Activated CD4-positive, alpha-beta T cell treated with anti-CD3 and anti-CD28 coated beads for 1 hour (primary cell): ENCODE results near the gene EEF1AKMT1.
"Not testable (repeated sequence)": the region's sequence is repeated elsewhere in the genome, so short reads cannot be mapped to it uniquely, and the experiment has no call there.

Experiments used
- DNase-seq: peaks from one replicate; pipeline ENCODE4 v3.0.0-alpha.2; 2020

EEF1AKMT1 gene

GRCh38 chr13:20776751-20777150 lies 3.0 kb upstream of the EEF1AKMT1 start:
- DNase-seq, result no peak

DNA sequence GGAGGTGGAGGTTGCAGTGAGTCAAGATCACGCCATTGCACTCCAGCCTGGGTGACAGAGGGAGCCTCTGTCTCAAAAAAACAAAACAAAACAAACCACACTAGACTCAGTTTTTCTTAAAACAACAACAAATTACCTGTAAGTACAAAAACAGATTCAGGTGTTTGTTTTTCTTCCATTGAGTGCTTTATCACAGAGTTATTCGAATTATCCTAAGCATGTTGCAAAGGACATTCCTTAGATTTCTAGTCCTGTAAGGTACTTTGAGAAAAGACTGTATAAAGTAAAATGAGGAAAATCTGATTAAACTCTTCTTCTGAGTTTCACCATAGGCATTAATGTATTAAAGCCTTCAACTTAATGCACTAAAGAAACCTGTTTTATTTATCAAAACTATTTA lies 2.2 kb upstream of the EEF1AKMT1 start:
- DNase-seq, result no peak

GRCh38 chr13:20774746-20775145 lies 985 bp upstream of the EEF1AKMT1 start:
- no peak for DNase-seq

DNA sequence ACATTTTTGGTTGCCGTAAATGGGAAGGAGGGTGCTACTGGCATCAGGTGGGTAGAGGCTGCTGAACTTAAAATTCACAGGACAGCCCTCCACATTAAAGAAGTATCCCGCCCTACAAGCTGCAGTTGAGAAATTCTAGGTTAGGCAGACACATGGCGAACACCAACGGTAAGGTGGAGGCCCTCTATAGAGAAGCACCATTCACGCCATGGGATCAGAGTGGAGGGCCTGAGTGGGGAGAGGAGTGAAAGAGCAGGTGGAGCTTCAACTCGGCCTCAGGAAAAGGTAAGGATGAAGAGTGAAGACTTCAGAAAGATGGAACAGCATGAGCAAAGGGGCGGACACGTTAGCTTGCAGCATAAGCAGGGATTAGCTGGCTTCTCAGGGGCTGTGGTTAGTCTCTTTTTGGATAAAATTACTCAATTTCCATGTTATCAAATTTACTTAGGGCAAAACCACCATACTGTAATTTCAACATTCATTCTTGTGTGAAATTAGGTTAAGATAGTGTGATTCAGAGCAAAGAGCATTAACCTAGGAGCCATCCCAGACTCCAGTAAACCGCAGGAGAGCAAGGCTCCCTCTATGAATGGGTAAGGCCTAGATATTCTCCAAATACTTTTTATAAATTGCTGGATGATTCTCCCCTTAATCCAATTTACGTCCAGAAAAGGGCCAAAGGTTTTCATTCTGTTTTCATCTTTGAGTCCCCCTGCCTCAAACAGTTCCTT lies 1.2 kb downstream of the EEF1AKMT1 start:
- DNase-seq, result no peak

DNA sequence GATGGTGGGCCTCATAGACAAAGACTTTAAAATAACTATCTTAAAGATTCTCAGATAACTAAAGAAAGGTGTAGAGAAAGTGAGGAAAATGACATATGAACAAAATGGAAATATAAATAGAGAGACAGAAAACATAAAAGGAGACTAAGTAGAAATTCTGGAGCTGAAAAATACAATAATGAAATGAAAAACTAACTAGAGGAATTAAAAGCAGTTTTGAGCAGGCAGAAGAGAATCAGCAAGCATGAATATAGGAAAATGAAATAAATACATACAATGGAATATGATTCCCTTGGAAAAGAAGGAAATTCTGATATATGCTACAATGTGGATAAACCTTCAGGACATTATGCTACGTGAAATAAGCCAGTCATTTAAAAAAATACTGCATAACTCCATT lies 3.9 kb downstream of the EEF1AKMT1 start:
- no peak for DNase-seq

- DNase-seq, result no peak
Measured at GRCh38 chr13:20769091-20769490, 4.7 kb downstream of the EEF1AKMT1 start.

DNA sequence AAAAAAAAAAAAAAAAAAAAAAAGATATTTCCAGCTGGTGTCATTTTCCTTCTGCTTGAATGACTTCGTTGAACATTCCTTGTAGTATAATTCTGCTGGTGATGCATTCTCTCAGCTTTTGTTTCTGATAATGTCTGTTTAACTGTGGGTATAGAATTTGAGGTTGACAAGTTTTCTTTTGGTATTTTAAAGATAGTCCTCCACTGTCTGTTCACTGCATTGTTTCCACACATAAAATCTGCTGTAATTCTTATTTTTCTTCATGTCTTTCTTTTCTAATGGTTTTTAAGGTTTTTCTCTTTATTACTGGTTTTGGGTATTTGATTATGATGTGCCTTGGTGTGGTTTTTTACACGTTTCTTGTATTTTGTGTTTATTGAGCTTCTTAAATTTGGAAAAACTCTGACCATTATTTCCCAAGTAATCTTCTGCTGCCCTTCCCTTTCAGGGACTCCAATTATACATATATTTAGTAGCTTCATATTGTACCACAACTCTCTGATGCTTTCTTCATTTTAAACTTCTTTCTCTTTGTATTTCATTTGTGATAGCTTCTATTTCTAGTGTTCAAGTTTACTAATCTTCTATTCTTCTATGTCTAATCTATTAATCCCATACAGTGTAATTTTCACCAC lies 6.3 kb downstream of the EEF1AKMT1 start:
- DNase-seq, result no peak

GRCh38 chr13:20760872-20761271 lies 12.9 kb downstream of the EEF1AKMT1 start:
- DNase-seq, result no peak

DNA sequence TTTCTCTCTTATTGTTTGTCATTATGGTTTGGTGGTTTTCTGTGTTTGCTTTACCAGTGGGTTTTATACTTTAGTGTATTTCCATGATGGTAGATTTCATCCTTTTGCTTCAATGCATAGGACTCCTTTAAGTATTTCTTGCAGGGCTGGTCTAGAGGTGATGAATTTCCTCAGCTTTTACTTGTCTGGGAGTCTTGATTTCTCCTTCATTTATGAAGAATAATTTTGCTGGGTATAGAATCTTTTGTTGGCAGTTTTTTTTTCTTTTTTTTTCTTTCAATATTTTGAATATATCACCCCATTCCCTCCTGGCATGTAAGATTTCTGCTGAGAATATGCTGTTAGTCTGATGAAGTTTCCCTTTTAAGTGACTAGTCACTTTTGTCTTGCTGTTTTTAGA lies 19.8 kb downstream of the EEF1AKMT1 start:
- DNase-seq, result no peak

GRCh38 chr13:20749377-20749776 lies 24.4 kb downstream of the EEF1AKMT1 start:
- no peak for DNase-seq

DNA sequence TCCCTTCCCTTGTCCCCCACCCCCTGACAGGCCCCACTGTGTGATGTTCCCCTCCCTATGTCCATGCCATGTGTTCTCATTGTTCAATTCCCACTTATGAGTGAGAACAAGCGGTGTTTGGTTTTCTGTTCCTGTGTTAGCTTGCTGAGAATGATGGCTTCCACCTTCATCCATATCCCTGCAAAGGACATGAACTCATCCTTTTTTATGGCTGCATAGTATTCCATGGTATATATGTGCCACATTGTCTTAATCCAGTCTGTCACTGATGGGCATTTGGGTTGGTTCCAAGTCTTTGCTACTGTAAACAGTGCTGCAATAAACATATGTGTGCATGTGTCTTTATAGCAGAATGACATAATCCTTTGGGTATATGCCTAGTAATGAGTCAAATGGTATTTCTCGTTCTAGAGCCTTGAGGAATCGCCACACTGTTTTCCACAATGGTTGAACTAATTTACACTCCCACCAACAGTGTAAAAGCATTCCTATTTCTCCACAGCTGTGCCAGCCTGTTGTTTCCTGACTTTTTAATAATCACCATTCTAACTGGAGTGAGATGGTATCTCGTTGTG lies 29.8 kb downstream of the EEF1AKMT1 start:
- DNase-seq, result not testable (repeated sequence)

DNA sequence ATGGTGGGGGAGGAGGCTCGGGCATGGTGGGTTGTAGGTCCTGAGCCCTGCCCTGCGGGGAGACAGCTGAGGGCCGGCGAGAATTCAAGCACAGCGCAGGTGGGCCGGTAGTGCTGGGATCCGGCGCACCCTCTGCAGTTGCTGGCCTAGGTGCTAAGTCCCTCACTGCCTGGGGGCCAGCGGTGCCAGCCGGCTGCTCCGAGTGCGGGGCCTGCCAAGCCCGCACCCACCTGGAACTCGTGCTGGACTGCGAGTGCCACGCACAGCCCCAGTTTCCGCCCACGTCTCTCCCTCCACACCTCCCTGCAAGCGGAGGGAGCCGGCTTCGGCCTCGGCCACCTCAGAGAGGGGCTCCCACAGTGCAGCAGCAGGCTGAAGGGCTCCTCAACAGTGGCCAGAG lies 33.7 kb downstream of the EEF1AKMT1 start:
- no peak for DNase-seq

DNA sequence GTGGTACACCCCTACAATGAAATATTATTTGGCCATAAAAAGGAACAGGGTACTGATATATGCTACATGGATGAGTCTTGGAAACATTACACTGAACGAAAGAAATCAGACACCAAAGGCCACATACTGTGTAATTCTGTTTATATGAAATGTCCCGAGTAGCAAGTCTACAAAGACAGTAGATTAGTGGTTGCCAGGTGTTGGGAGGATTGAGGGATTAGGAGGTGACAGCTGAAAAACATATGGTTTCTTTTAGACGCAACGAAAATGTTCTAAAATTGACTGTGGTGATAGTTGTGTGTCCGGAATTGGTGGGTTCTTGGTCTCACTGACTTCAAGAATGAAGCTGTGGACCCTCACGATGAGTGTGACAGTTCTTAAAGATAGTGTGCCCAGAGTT lies 35.1 kb downstream of the EEF1AKMT1 start:
- no peak for DNase-seq

DNA sequence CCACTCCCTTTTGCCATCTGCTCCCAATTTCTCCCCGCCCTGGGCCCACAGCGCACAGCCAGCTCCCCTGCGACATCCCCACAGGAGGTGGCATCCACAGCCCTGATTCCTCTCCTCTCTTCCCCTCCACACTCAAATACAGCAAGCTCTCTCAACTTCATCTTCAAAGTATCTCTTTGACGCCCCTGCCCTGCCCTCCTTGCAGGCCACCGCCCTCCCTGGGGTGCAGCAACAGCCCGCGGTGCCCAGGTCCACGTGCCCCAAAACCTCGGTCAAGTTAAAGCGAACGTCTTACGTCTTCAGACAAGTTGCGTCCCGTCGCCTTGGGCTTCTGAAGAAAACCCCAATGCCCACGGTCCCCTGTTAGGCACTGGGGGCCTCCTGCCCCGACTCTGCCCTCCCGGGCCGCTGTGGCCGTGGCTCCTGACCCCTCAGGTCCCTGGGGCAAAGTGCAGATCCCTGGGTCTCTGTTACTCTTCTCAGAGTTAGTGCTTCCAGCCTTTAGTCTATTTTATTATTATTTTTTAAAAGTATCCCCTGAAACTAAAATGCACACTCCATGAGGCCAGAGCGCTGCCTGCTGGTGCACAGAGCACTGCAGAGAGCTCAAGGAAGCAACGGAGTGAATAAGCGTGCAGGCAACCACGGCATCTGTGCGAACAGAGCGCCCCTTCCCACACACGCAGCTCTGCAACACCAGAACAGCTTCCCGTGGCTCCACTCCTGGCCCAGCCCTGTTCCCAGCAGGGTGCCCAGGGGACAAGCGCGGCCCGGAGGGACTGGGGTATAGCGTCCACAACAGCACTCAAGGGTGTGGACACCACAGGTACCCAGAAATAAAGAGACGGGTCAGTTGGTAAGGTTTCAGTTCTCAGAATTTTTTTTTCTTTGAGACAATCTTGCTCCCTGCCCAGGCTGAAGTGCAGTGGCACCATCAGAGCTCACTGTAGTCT lies 43.9 kb downstream of the EEF1AKMT1 start:
- no peak for DNase-seq

DNA sequence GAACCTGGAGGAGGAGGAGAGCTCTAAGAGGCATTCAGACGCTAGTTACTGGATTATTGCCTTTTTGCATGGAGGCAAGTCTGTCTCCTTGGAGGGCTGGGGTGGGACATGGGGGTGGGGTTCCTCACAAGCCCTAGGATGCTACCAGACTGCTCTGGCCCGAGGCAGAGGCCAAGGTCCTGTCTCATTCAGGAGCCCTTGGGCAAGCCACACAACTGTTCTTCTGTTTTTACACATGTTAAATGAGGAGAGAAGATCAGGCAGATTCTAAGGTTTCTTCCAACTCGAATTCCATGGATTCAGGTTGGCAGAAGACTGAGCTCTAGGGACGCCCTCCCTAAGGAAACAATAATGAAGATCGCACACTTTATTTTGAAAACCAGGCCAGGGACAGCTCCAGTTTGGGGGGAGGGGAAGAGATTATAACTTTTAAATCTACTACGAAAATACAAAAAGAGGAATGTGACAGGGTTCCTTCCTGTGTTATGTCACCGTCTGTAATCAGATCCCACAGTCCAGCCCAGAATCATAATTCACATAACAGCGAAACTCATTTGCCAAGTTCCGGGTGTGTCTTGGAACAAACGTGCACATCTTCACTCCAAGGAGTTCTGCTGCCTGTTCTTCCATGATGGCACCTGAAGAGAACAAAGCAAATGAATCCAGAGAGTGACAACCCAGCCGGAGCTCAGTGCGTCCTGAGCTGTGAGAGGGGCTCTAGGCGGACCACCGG lies 45.0 kb downstream of the EEF1AKMT1 start:
- no peak for DNase-seq

- no peak for DNase-seq
Measured at GRCh38 chr13:20727856-20728255, 45.9 kb downstream of the EEF1AKMT1 start.

DNA sequence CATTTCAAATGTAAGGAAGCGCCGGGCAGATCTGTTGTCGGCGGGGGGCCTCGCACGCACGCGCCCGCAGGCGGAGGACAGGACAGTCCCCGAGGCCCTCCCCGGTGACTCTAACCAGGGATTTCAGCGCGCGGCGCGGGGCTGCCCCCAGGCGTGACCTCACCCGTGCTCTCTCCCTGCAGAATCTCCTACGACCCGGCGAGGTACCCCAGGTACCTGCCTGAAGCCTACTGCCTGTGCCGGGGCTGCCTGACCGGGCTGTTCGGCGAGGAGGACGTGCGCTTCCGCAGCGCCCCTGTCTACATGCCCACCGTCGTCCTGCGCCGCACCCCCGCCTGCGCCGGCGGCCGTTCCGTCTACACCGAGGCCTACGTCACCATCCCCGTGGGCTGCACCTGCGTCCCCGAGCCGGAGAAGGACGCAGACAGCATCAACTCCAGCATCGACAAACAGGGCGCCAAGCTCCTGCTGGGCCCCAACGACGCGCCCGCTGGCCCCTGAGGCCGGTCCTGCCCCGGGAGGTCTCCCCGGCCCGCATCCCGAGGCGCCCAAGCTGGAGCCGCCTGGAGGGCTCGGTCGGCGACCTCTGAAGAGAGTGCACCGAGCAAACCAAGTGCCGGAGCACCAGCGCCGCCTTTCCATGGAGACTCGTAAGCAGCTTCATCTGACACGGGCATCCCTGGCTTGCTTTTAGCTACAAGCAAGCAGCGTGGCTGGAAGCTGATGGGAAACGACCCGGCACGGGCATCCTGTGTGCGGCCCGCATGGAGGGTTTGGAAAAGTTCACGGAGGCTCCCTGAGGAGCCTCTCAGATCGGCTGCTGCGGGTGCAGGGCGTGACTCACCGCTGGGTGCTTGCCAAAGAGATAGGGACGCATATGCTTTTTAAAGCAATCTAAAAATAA lies 52.1 kb downstream of the EEF1AKMT1 start:
- no peak for DNase-seq

GRCh38 chr13:20721058-20721453 lies 52.7 kb downstream of the EEF1AKMT1 start:
- no peak for DNase-seq

DNA sequence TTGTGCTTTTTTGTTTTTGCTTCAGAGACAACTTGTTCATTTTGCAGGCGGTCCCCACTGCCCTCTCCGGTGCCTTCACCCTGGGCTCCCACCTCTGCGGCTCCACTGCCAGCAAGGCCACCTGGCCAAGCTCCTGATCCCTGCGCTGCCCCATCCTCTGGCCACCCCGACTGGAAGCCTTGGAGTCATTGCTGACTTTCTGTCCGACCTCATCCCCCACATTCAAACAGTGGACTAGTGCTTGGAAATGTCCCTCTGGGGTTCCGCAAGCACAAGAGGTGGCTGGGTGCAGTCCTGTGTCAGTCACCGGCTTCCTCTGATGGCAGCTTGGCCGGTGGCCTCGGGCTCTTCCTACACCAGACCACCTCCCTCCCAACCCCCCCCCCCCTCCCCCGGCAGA lies 53.3 kb downstream of the EEF1AKMT1 start:
- no peak for DNase-seq

DNA sequence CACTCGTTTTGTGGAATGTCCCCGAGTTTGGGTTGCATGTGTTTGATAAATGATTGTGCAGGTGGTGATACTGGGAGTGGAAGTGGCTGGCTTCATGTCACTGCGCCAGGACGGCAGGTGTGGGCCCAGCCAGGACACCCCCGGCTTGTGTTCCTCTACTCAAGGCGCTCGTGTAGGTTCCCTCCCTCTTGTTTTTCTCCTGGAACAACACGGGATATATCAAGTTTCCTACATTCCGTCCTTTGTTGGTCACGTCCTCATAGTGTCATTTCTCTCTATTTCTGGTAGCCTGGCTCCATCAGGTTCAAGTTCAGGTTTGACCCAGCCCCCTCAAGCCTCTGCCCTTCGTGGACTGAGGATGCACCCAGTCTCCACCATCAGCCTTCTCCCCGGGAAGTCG lies 54.0 kb downstream of the EEF1AKMT1 start:
- DNase-seq, result no peak

DNA sequence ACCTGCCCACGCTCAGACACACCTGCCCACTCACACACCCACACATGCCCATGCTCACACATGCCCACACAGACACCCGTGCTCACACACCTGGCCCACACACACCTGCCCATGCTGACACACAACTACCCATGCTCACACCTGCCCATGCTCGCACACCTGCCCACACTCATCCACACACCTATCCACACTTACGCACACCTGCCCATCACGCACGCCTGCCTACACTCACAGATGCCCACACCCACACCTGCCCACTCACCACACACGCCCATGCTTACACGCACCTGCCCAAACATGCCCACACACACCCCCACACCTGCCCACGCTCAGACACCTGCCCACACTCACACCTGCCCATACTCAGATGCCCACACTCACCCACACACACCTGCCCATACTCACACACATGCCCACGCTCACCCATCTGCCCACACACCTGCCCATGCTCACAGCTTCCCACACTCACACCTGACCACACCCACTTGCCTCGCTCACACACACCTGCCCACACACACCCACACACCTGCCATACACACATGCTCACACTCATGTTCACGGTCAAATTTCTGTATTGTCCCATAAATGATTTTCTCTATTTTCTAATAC lies 54.7 kb downstream of the EEF1AKMT1 start:
- DNase-seq, result no peak
